Suppressor macrophage (primary cell): ENCODE measurements around the gene BTBD17.
A peak's percentile ranks its signal among the peaks of the same experiment; 100 is the strongest.

Experiments
- DNase-seq, 4 experiments: peaks; one replicate each; pipeline ENCODE4 v3.0.0-alpha.2; 2020 to 2022

BTBD17 gene

GRCh38 chr17:74335529-74336062, 26.1 kb downstream of the BTBD17 start:
- no peak for DNase-seq

- DNase-seq, result no peak
Observed at GRCh38 chr17:74334393-74335039, 27.2 kb downstream of the BTBD17 start.

GRCh38 chr17:74332763-74333283, 28.8 kb downstream of the BTBD17 start:
- no peak for DNase-seq

GRCh38 chr17:74332017-74332650, 29.5 kb downstream of the BTBD17 start:
- DNase-seq, result no peak

- DNase-seq, result no peak
Observed at GRCh38 chr17:74330446-74330845, 31.2 kb downstream of the BTBD17 start.

GRCh38 chr17:74329378-74329777, 32.3 kb downstream of the BTBD17 start:
- no peak for DNase-seq

GRCh38 chr17:74328487-74328886, 33.2 kb downstream of the BTBD17 start:
- no peak for DNase-seq

- DNase-seq, result no peak
Observed at GRCh38 chr17:74326506-74326905, 35.2 kb downstream of the BTBD17 start.

- DNase-seq, result peak; percentile 24 to 66 (median 47)
Observed at GRCh38 chr17:74325743-74326379, 35.8 kb downstream of the BTBD17 start, which contains the start of gene KIF19. TSS of gene KIF19 (plus strand) at chr17:74326226. CDS start at chr17:74326350, 124 bp downstream.

GRCh38 chr17:74325376-74325742, 36.3 kb downstream of the BTBD17 start:
- no peak for DNase-seq

- DNase-seq, result no peak
Observed at GRCh38 chr17:74324521-74324920, 37.1 kb downstream of the BTBD17 start.

GRCh38 chr17:74318391-74318790, 43.3 kb downstream of the BTBD17 start:
- DNase-seq, result no peak

- DNase-seq, result no peak
Observed at GRCh38 chr17:74317071-74317470, 44.6 kb downstream of the BTBD17 start.

GRCh38 chr17:74316220-74316619, 45.4 kb downstream of the BTBD17 start:
- no peak for DNase-seq

GRCh38 chr17:74314877-74315276, 46.8 kb downstream of the BTBD17 start:
- no peak for DNase-seq

GRCh38 chr17:74309902-74310301, 51.8 kb downstream of the BTBD17 start:
- DNase-seq, result no peak

GRCh38 chr17:74307984-74308773, 53.5 kb downstream of the BTBD17 start:
- DNase-seq, result peak in 3 of 4 experiments; percentile 22 to 36 (median 23)
